Measurements from ENCODE around the gene KRT82.

- TF ChIP-seq CTCF (IDR thresholded peaks at IDR 0.05; ENCODE audit: poor library complexity) (no peak), EZH2phosphoT487 (IDR thresholded peaks at IDR 0.05; ENCODE audit: low read depth, severe bottlenecking, unreplicated experiment) (no peak), EZH2 (IDR thresholded peaks at IDR 0.05; ENCODE audit: borderline replicate concordance) (no peak)
Observed at GRCh38 chr12:52347551-52348510, 58.3 kb downstream of the KRT82 start.

All from hepatocyte (in vitro differentiated cells).